GM12891 (cell line): ENCODE data around the gene BRCA2.

Source experiments
- PAX5 ChIP-seq: IDR thresholded peaks from 2 replicates; pipeline ENCODE4 v1.6.1; 2011; ENCODE audit warnings: low read length, moderate library complexity, mild to moderate bottlenecking; ENCODE audit not compliant: insufficient read depth, severe bottlenecking
- POLR2A ChIP-seq: IDR thresholded peaks from 2 replicates; pipeline ENCODE4 v1.6.1; 2011; ENCODE audit warnings: low read depth, low read length, control low read depth
- POLR2AphosphoS5 ChIP-seq: IDR thresholded peaks from 2 replicates; pipeline ENCODE4 v1.6.1; 2011; ENCODE audit warnings: low read depth, low read length, control low read depth
- SPI1 ChIP-seq: IDR thresholded peaks from 2 replicates; pipeline ENCODE4 v1.6.1; 2011; ENCODE audit warnings: low read depth, low read length, control low read depth
- TAF1 ChIP-seq: IDR thresholded peaks from 2 replicates; pipeline ENCODE4 v1.6.1; 2011; ENCODE audit warnings: low read depth, low read length, control low read depth

DNA sequence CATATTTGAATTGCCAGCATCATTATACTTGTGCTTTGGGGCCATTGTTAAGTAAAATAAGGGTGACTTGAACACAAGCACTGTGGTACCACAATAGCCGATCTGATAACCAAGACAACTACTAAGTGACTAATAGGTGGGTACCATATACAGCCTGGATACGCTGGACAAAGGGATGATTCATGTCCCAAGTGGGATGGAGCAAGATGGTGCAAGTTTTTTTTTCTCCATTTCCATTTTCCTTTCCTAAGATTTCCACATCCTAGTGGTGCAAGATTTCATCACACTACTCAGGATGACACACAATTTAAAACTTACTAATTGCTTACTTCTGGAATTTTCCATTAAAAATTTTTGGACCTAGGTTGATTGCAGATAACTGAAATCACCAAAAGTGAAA, 15.1 kb downstream of the BRCA2 start:
- no peak for TF ChIP-seq SPI1
- no peak for TF ChIP-seq POLR2AphosphoS5
- no peak for TF ChIP-seq POLR2A
- no peak for TF ChIP-seq PAX5
- TF ChIP-seq TAF1, result no peak
